HepG2 (cell line): Measurements from ENCODE around the gene SYTL1. TPM values are rescaled to one million over a fixed set of nuclear protein-coding genes. Genes with fewer than 3 reads are reported as not detected.

ENCODE experiments used
- ATAC-seq: fragments of 200-7000 bp; cut with Tn5 transposase; 3 replicates; pipeline ENCODE4 v1.9.1; 2020; ENCODE audit warnings: mild to moderate bottlenecking, moderate library complexity
- BruUV-seq: library from RNA; stranded (reverse); fragments of 400-500 nt; replicated peaks from 2 replicates; lab custom pipeline; 2021; lab: Mats Ljungman, UMichigan
- CTCF ChIA-PET: fragments of 300-600 bp; formaldehyde crosslinking; extraction: SDS; loops from one replicate; lab custom pipeline; 2021; ENCODE audit warnings: low total read pairs, inconsistent platforms, low intra/inter-chr PET ratio; lab: Yijun Ruan, JAX
- POLR2A ChIA-PET: fragments of 350-600 bp; sonication (Branson Sonifier 250); formaldehyde crosslinking; loops from one replicate; lab custom pipeline; 2020; ENCODE audit warnings: antibody characterized with exemption, inconsistent platforms; lab: Yijun Ruan, JAX
- DNase-seq: peaks from one replicate; pipeline ENCODE4 v3.0.0-alpha.2; 2015; ENCODE audit warnings: low spot score
- FAIRE-seq: peaks from 3 replicates; lab custom pipeline; 2011; peaks lifted over from hg19 to GRCh38; lab: Jason Lieb, UNC
- H2AFZ ChIP-seq: one replicate; pipeline ENCODE4 v1.6.1; 2011; ENCODE audit warnings: low read length, inconsistent platforms
- H3K27ac ChIP-seq: fragments of 300-600 bp; 3 replicates; pipeline ENCODE4 v1.8.0; 2011; ENCODE audit warnings: mixed run types, mild to moderate bottlenecking, mixed read lengths, low read length, inconsistent platforms; ENCODE audit not compliant: insufficient read depth; ENCODE audit errors: extremely low read length
- H3K27me3 ChIP-seq, 2 experiments: fragments of 200-600 bp in 1 of 2; 2 replicates in 1 of 2; 3 replicates in 1 of 2; pipeline versions ENCODE4 v1.6.0 to v1.8.0; 2011; ENCODE audit warnings: low read length in 2 of 2, mild to moderate bottlenecking in 2 of 2, moderate library complexity in 2 of 2, inconsistent platforms in 1 of 2; ENCODE audit not compliant: insufficient read depth in 2 of 2, control insufficient read depth in 1 of 2
- H3K36me3 ChIP-seq, 2 experiments: fragments of 200-600 bp in 1 of 2; replicated peaks in 1 of 2; 2 replicates in 1 of 2; 3 replicates in 1 of 2; pipeline versions ENCODE4 v1.5.1 to v1.8.0; 2011; ENCODE audit warnings: low read length in 2 of 2, inconsistent platforms in 1 of 2; ENCODE audit not compliant: insufficient read depth in 2 of 2, control insufficient read depth in 1 of 2
- H3K4me1 ChIP-seq: 2 replicates; pipeline ENCODE4 v1.5.1; 2012; ENCODE audit warnings: low read length, inconsistent platforms; ENCODE audit not compliant: insufficient read depth
- H3K4me2 ChIP-seq: 2 replicates; pipeline ENCODE4 v1.6.0; 2011; ENCODE audit warnings: low read depth, low read length, inconsistent platforms
- H3K4me3 ChIP-seq, 3 experiments: fragments of 200-600 bp in 1 of 3; sonication (generic), shearing (Covaris generic) in 1 of 3; replicated peaks in 1 of 3; 2 replicates each; pipeline ENCODE4 v1.5.1; 2011 to 2016; ENCODE audit warnings: low read length in 3 of 3, inconsistent platforms in 2 of 3, low read depth in 2 of 3, mild to moderate bottlenecking in 2 of 3, control low read depth in 1 of 3, mixed read lengths in 1 of 3; ENCODE audit not compliant: insufficient read depth in 1 of 3
- H3K79me2 ChIP-seq: one replicate; pipeline ENCODE4 v1.6.1; 2011; ENCODE audit warnings: low read length, inconsistent platforms; ENCODE audit not compliant: insufficient read depth
- H3K9ac ChIP-seq: 2 replicates; pipeline ENCODE4 v1.6.0; 2011; ENCODE audit warnings: mild to moderate bottlenecking, low read depth, low read length, inconsistent platforms; ENCODE audit not compliant: insufficient read depth
- H3K9me3 ChIP-seq: 2 replicates; pipeline ENCODE4 v1.5.1; 2012; ENCODE audit warnings: mild to moderate bottlenecking, low read length
- H4K20me1 ChIP-seq: 2 replicates; pipeline ENCODE4 v1.6.0; 2011; ENCODE audit warnings: inconsistent platforms, mild to moderate bottlenecking, low read length, moderate library complexity; ENCODE audit not compliant: insufficient read depth
- AGO2 ChIP-seq: fragments of 200-400 bp; formaldehyde crosslinking; optimal IDR thresholded peaks from 2 replicates; pipeline ENCODE3; 2017; ENCODE audit warnings: mild to moderate bottlenecking, low read depth, low read length, moderate library complexity
- FOSL2 ChIP-seq: sonication (generic); formaldehyde crosslinking; IDR thresholded peaks from 2 replicates; pipeline ENCODE4 v1.4.0; 2020; ENCODE audit warnings: missing genetic modification reagents
- RBM22 ChIP-seq: fragments of 200-400 bp; formaldehyde crosslinking; optimal IDR thresholded peaks from 2 replicates; pipeline ENCODE3; 2017; ENCODE audit warnings: mild to moderate bottlenecking, low read length, moderate library complexity
- ZBTB33 ChIP-seq: sonication (generic); formaldehyde crosslinking; IDR thresholded peaks from 2 replicates; pipeline ENCODE4 v1.4.0; 2020; ENCODE audit warnings: missing genetic modification reagents
- ZFP36 ChIP-seq: fragments of 150-350 bp; IDR thresholded peaks from 2 replicates; pipeline ENCODE4 v1.6.1; 2018; ENCODE audit warnings: borderline replicate concordance, low read length, low read depth; ENCODE audit not compliant: partially characterized antibody
- WGBS: methylation state at CpG from one replicate; pipeline ENCODE4 v1.1.6; 2017; ENCODE audit warnings: low lambda C conversion rate; 5-methylcytosine and 5-hydroxymethylcytosine counted together
- in situ Hi-C: cut with HindIII; loops from 2 replicates; pipeline ENCODE4 v1.10.0; 2017; ENCODE audit warnings: low pct_unique_long_range_greater_than_20kb; ENCODE audit not compliant: extremely low pct_ligation_motif_present
- intact Hi-C: fragments of 100-400 bp; cut with micrococcal nuclease; formaldehyde crosslinking; loops from one replicate; pipeline ENCODE4 v1.10.0; 2022; ENCODE audit not compliant: unreplicated experiment
- polyA plus RNA-seq, 8 experiments: library from polyadenylated mRNA; depleted of rRNA in 3 of 8; stranded (reverse) in 7 of 8; unstranded in 1 of 8; fragments of >200 nt; fragmentation: Illumina TruSeq in 4 of 8; extraction: Trizol in 4 of 8; gene quantifications; 2 replicates each; pipeline versions ENCODE4 v1.2.1 to v1.2.3, GENCODE V29; 2011 to 2016; ENCODE audit warnings: low read depth in 4 of 8, missing spikeins in 1 of 8, mixed read lengths in 1 of 8; ENCODE audit not compliant: insufficient read depth in 1 of 8
- total RNA-seq, 5 experiments: library from RNA; depleted of rRNA; stranded (reverse); fragments of >200 nt; fragmentation: Illumina TruSeq; extraction: Trizol; gene quantifications; 2 replicates each; pipeline ENCODE4 v1.2.3, GENCODE V29; 2016; ENCODE audit warnings: low read depth in 1 of 5
- TF ChIP-seq, protein P1 (sequence below): sonication (generic); formaldehyde crosslinking; IDR thresholded peaks from 2 replicates; pipeline ENCODE4 v1.8.0; 2022; ENCODE audit warnings: mild to moderate bottlenecking, missing genetic modification reagents, moderate library complexity

SYTL1 gene
- total and polyA plus RNA-seq, 2 of the 13 experiments (the other 11 are each of a cell fraction or from before 2014, with no cell fraction given) = 11.1 to 17.8 TPM

GRCh38 chr1:27346357-27346756 is 4.5 kb downstream of the SYTL1 start:
- DNase-seq (no peak), FAIRE-seq (no peak), ATAC-seq (no peak)
- Histone ChIP-seq H3K4me1 (peaks cover 31% of the 10 kb centered on the region), H3K79me2 (no peaks in the 10 kb centered on the region), H3K27ac (no peak overlapping the region), H3K4me2 (no peak overlapping the region), H4K20me1 (no peaks in the 10 kb centered on the region), H3K9ac (no peak overlapping the region), H3K9me3 (no peaks in the 10 kb centered on the region), H2AFZ (no peak overlapping the region), H3K27me3 (no peaks in the 10 kb centered on the region; a peak in 1 of 5 replicates), H3K36me3 (no peaks in the 10 kb centered on the region), H3K4me3 (no peak overlapping the region)
- ChIA-PET POLR2A (no interaction called here), CTCF (no interaction called here)
- in situ Hi-C loops = no loop called here
- over 99% methylated on average over 8 of the region's 8 CpGs for WGBS
- BruUV-seq = no TSS peak
- intact Hi-C loops = no loop called here
- no peak for TF ChIP-seq RBM22
- TF ChIP-seq, protein P1, sequence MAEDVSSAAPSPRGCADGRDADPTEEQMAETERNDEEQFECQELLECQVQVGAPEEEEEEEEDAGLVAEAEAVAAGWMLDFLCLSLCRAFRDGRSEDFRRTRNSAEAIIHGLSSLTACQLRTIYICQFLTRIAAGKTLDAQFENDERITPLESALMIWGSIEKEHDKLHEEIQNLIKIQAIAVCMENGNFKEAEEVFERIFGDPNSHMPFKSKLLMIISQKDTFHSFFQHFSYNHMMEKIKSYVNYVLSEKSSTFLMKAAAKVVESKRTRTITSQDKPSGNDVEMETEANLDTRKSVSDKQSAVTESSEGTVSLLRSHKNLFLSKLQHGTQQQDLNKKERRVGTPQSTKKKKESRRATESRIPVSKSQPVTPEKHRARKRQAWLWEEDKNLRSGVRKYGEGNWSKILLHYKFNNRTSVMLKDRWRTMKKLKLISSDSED (CRISPR knock-in tag) = no peak

- intact Hi-C loops (no loop called here), in situ Hi-C loops (no loop called here)
- Histone ChIP-seq H3K79me2 (no peaks in the 10 kb centered on the region), H3K4me2 (no peak overlapping the region), H4K20me1 (no peaks in the 10 kb centered on the region), H3K9me3 (no peaks in the 10 kb centered on the region), H3K27ac (no peak overlapping the region), H3K4me1 (peaks cover 35% of the 10 kb centered on the region), H3K4me3 (no peak overlapping the region), H3K36me3 (no peaks in the 10 kb centered on the region), H3K27me3 (no peaks in the 10 kb centered on the region), H3K9ac (no peak overlapping the region), H2AFZ (no peak overlapping the region)
- FAIRE-seq (no peak), DNase-seq (no peak), ATAC-seq (no peak)
- ChIA-PET CTCF (no interaction called here), POLR2A (no interaction called here)
- no TSS peak for BruUV-seq
- no peak for TF ChIP-seq AGO2
- peak; percentile 53 for TF ChIP-seq FOSL2 (CRISPR knock-in tag)
- TF ChIP-seq ZFP36 = peak; percentile 82
- TF ChIP-seq ZBTB33 = peak; percentile 77
- 94% methylated on average over 9 of the region's 14 CpGs for WGBS
Observed at GRCh38 chr1:27346991-27347624, 5.3 kb downstream of the SYTL1 start.
